Keratinocyte (primary cell): ENCODE results near the gene METRNL.

Source experiments
- EZH2 ChIP-seq: IDR thresholded peaks from one replicate; pipeline ENCODE4 v1.6.1; 2012; ENCODE audit warnings: inconsistent platforms, mild to moderate bottlenecking, low read length, moderate library complexity
- TF ChIP-seq, protein P1 (sequence below), 3 experiments: IDR thresholded peaks in 1 of 3; conservative IDR thresholded peaks in 1 of 3; optimal IDR thresholded peaks in 1 of 3; 2 replicates in 2 of 3; 3 replicates in 1 of 3; pipeline versions ENCODE3 to v1.5.1; 2011; ENCODE audit warnings: low read length in 3 of 3, mild to moderate bottlenecking in 3 of 3, moderate library complexity in 2 of 3, control low read depth in 1 of 3, inconsistent platforms in 1 of 3; ENCODE audit not compliant: insufficient read depth in 2 of 3; ENCODE audit errors: extremely low read depth in 1 of 3

GRCh38 chr17:83057397-83057761, 22.0 kb upstream of the METRNL start:
- TF ChIP-seq, protein P1, sequence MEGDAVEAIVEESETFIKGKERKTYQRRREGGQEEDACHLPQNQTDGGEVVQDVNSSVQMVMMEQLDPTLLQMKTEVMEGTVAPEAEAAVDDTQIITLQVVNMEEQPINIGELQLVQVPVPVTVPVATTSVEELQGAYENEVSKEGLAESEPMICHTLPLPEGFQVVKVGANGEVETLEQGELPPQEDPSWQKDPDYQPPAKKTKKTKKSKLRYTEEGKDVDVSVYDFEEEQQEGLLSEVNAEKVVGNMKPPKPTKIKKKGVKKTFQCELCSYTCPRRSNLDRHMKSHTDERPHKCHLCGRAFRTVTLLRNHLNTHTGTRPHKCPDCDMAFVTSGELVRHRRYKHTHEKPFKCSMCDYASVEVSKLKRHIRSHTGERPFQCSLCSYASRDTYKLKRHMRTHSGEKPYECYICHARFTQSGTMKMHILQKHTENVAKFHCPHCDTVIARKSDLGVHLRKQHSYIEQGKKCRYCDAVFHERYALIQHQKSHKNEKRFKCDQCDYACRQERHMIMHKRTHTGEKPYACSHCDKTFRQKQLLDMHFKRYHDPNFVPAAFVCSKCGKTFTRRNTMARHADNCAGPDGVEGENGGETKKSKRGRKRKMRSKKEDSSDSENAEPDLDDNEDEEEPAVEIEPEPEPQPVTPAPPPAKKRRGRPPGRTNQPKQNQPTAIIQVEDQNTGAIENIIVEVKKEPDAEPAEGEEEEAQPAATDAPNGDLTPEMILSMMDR (optimal IDR thresholded peaks at IDR 0.05 in 1 of 3, IDR thresholded peaks at IDR 0.05 in 1 of 3, conservative IDR thresholded peaks at IDR 0.05 in 1 of 3; ENCODE audit: extremely low read depth in 1 of 3, insufficient read depth in 2 of 3, low read length in 3 of 3), result no peak
- TF ChIP-seq EZH2, result no peak
